ENCODE results near the gene P2RY6.
"Not testable (repeated sequence)": the region's sequence is repeated elsewhere in the genome, so short reads cannot be mapped to it uniquely, and the experiment has no call there.

DNA sequence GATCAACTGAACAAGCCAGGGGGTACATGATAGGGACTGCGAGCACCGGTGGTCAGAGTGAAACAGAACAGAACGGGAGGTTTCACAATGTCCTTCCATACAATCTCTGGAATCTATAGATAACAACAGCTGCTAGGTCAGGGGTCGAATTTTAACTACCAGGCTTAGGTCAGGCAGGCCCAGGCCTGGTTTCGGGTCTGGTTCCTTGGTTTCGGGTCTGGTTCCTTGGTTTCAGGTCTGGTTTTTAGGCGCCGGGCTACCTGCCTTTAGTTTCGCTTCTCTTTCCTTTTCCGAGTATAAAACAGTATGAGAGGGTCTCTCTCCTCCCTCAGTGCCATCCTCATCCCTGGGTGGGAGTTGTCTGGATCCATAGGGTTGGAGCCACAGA, 666 bp upstream of the P2RY6 start:
- not testable (repeated sequence) for TF ChIP-seq EZH2phosphoT487 (IDR thresholded peaks at IDR 0.05; ENCODE audit: insufficient read depth, low read depth); EZH2 (IDR thresholded peaks at IDR 0.05; ENCODE audit: insufficient read depth, poor library complexity, severe bottlenecking)

All from GM23248 (cell line).